Trophoblast cell (in vitro differentiated cells and primary cell): ENCODE results near the gene ANKRD39.
A peak's percentile ranks its signal among the peaks of the same experiment; 100 is the strongest.

Experiments
- DNase-seq, 2 donors: peaks; one replicate each; pipeline ENCODE4 v3.0.0-alpha.2; 2016
- H2AFZ ChIP-seq: 2 replicates; pipeline ENCODE4 v1.6.1; 2013; ENCODE audit warnings: low read length, moderate library complexity, mild to moderate bottlenecking; ENCODE audit not compliant: insufficient read depth, poor library complexity
- H2AK5ac ChIP-seq: 2 replicates; pipeline ENCODE4 v1.6.1; 2013; ENCODE audit warnings: mild to moderate bottlenecking, low read length
- H2BK120ac ChIP-seq: 2 replicates; pipeline ENCODE4 v1.6.1; 2013; ENCODE audit warnings: low read length, mild to moderate bottlenecking, moderate library complexity; ENCODE audit not compliant: insufficient read depth, poor library complexity
- H2BK12ac ChIP-seq: 2 replicates; pipeline ENCODE4 v1.6.1; 2013; ENCODE audit warnings: mild to moderate bottlenecking, low read length, moderate library complexity
- H2BK5ac ChIP-seq: 2 replicates; pipeline ENCODE4 v1.6.1; 2013; ENCODE audit warnings: low read length, low read depth, moderate library complexity, mild to moderate bottlenecking; ENCODE audit not compliant: poor library complexity
- H3K14ac ChIP-seq: 2 replicates; pipeline ENCODE4 v1.6.1; 2013; ENCODE audit warnings: mild to moderate bottlenecking, low read length
- H3K18ac ChIP-seq: 2 replicates; pipeline ENCODE4 v1.6.1; 2013; ENCODE audit warnings: mild to moderate bottlenecking, low read length
- H3K23ac ChIP-seq: 2 replicates; pipeline ENCODE4 v1.6.1; 2013; ENCODE audit warnings: low read length
- H3K27ac ChIP-seq: 2 replicates; pipeline ENCODE4 v1.5.1; 2013; ENCODE audit warnings: low read depth, mild to moderate bottlenecking, inconsistent platforms, low read length, moderate library complexity
- H3K27me3 ChIP-seq: 2 replicates; pipeline ENCODE4 v1.6.1; 2013; ENCODE audit warnings: inconsistent platforms, mild to moderate bottlenecking, low read length, moderate library complexity; ENCODE audit not compliant: insufficient read depth
- H3K36me3 ChIP-seq, 2 experiments: 1 replicate in 1 of 2; 2 replicates in 1 of 2; pipeline ENCODE4 v1.6.1; 2013; ENCODE audit warnings: low read length in 2 of 2, mild to moderate bottlenecking in 2 of 2, moderate library complexity in 1 of 2; ENCODE audit not compliant: insufficient read depth in 2 of 2, control insufficient read depth in 1 of 2
- H3K4ac ChIP-seq: 2 replicates; pipeline ENCODE4 v1.6.1; 2013; ENCODE audit warnings: low read depth, mild to moderate bottlenecking, low read length, moderate library complexity
- H3K4me1 ChIP-seq, 2 experiments: 1 replicate in 1 of 2; 2 replicates in 1 of 2; pipeline ENCODE4 v1.6.1; 2013; ENCODE audit warnings: low read length in 2 of 2, mild to moderate bottlenecking in 2 of 2, moderate library complexity in 1 of 2; ENCODE audit not compliant: insufficient read depth in 2 of 2, control insufficient read depth in 1 of 2
- H3K4me2 ChIP-seq: 2 replicates; pipeline ENCODE4 v1.6.1; 2013; ENCODE audit warnings: inconsistent platforms, mild to moderate bottlenecking, low read length, moderate library complexity
- H3K4me3 ChIP-seq: 2 replicates; pipeline ENCODE4 v1.5.1; 2013; ENCODE audit warnings: mild to moderate bottlenecking, low read depth, low read length, inconsistent platforms
- H3K79me1 ChIP-seq: one replicate; pipeline ENCODE4 v1.6.1; 2013; ENCODE audit warnings: low read length
- H3K79me2 ChIP-seq: 2 replicates; pipeline ENCODE4 v1.6.1; 2013; ENCODE audit warnings: low read length, mild to moderate bottlenecking; ENCODE audit not compliant: control insufficient read depth, insufficient read depth, poor library complexity
- H3K9ac ChIP-seq: 2 replicates; pipeline ENCODE4 v1.6.1; 2013; ENCODE audit warnings: mild to moderate bottlenecking, low read length
- H3K9me3 ChIP-seq: 2 replicates; pipeline ENCODE4 v1.6.1; 2013; ENCODE audit warnings: low read depth, mild to moderate bottlenecking, control low read depth, inconsistent platforms, low read length; ENCODE audit not compliant: insufficient read depth
- H4K12ac ChIP-seq: 2 replicates; pipeline ENCODE4 v1.6.1; 2013; ENCODE audit warnings: low read depth, mild to moderate bottlenecking, low read length, moderate library complexity
- H4K8ac ChIP-seq: 2 replicates; pipeline ENCODE4 v1.6.1; 2013; ENCODE audit warnings: low read depth, mild to moderate bottlenecking, low read length, moderate library complexity
- H4K91ac ChIP-seq: one replicate; pipeline ENCODE4 v1.6.1; 2013; ENCODE audit warnings: low read depth, mild to moderate bottlenecking, low read length, moderate library complexity
- WGBS: extraction: QIAGEN DNeasy Blood & Tissue Kit; methylation state at CpG from one replicate; pipeline ENCODE4 v1.1.7; 2013; ENCODE audit warnings: missing lambda C conversion rate; ENCODE audit not compliant: insufficient read length, insufficient coverage; ENCODE audit errors: extremely low coverage; 5-methylcytosine and 5-hydroxymethylcytosine counted together

The ANKRD39 gene

GRCh38 chr2:96868555-96869280 lies 10.9 kb upstream of the ANKRD39 start:
- peak overlapping the region; percentile 97 for H3K18ac ChIP-seq
- peak overlapping the region; percentile 99 for H2BK5ac ChIP-seq
- H3K9me3 ChIP-seq: peaks cover 2% of the 10 kb centered on the region
- peak overlapping the region; percentile 98 for H2BK120ac ChIP-seq
- no peak overlapping the region for H3K23ac ChIP-seq
- H3K79me2 ChIP-seq: peaks cover 48% of the 10 kb centered on the region
- peak overlapping the region; percentile 99 for H3K14ac ChIP-seq
- H3K9ac ChIP-seq: peak overlapping the region; percentile 97
- H3K4me1 ChIP-seq: peaks cover 31 to 37% of the 10 kb centered on the region in 2 experiments
- H3K27me3 ChIP-seq: no peaks in the 10 kb centered on the region
- peak overlapping the region; percentile 98 for H4K91ac ChIP-seq
- H3K36me3 ChIP-seq: peaks cover 40 to 48% of the 10 kb centered on the region in 2 experiments
- H3K4me3 ChIP-seq: peak overlapping the region; percentile 91
- peak overlapping the region; percentile 76 for H4K12ac ChIP-seq
- WGBS: no CpG with 5 or more reads among the region's 76 CpGs
- H3K4me2 ChIP-seq: peak overlapping the region; percentile 83
- peak overlapping the region; percentile 100 for H3K4ac ChIP-seq
- peaks cover 47% of the 10 kb centered on the region for H3K79me1 ChIP-seq
- peak overlapping the region; percentile 84 for H2AK5ac ChIP-seq
- H3K27ac ChIP-seq: peak overlapping the region; percentile 93
- peak overlapping the region; percentile 64 for H2AFZ ChIP-seq
- no peak overlapping the region for H2BK12ac ChIP-seq
- peak in 1 of 2 donors; percentile 59 for DNase-seq
- peak overlapping the region; percentile 91 for H4K8ac ChIP-seq

DNA sequence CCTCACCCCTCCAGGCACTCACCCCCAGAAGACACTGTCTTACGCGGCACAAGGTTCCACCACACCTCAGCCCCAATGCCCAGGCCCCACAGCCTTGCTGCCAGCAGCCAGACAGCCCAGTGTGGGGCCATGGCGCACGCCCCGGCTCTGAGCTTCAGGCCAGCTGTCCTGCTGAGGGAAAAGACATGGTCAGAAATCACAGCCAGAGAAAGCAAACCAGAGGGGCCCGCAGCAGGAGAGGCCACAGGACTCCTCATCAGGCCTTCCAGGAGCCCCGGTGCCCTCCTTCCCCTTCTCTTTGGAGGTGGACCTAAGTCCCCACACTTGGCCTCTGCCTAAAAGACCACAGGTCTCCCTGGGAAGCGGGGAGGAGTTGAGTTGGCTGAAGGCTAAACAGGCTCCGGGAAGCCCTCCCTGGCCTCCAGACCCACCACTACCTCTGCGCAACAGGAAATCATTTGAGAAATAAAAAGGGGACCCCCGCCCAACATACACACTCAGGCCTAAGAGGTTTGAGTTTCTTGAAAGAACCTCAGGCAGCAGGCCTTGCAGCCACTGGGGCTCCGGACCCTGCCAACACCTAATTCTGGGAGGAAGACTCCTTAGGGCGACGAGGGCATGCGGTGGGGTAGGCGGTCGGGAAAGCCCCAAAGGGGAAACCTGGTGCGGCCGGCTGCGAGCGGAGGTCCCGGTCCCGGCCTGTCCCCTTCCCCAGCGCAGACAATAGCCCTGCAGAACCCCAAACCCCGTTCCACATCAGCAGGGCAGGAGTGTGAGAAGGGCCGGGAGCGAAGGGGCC lies 10.1 kb upstream of the ANKRD39 start:
- H2AK5ac ChIP-seq: peak overlapping the region; percentile 81
- H3K9me3 ChIP-seq: no peaks in the 10 kb centered on the region
- H3K4me2 ChIP-seq: peak overlapping the region; percentile 83
- peak overlapping the region; percentile 77 for H2BK120ac ChIP-seq
- peak overlapping the region; percentile 87 for H3K9ac ChIP-seq
- peak overlapping the region; percentile 94 for H3K14ac ChIP-seq
- H2BK12ac ChIP-seq: peak overlapping the region; percentile 53
- no peak overlapping the region for H3K23ac ChIP-seq
- peak overlapping the region; percentile 91 for H3K4me3 ChIP-seq
- H4K91ac ChIP-seq: peak overlapping the region; percentile 98
- peak overlapping the region; percentile 57 for H2AFZ ChIP-seq
- peak overlapping the region; percentile 97 for H3K18ac ChIP-seq
- peak overlapping the region; percentile 91 for H4K8ac ChIP-seq
- H3K4ac ChIP-seq: peak overlapping the region; percentile 100
- peak overlapping the region; percentile 93 for H3K27ac ChIP-seq
- H3K4me1 ChIP-seq: peaks cover 24 to 30% of the 10 kb centered on the region in 2 experiments
- peaks cover 48 to 55% of the 10 kb centered on the region in 2 experiments for H3K36me3 ChIP-seq
- H3K79me2 ChIP-seq: peaks cover 45% of the 10 kb centered on the region
- no CpG with 5 or more reads among the region's 27 CpGs for WGBS
- no peaks in the 10 kb centered on the region for H3K27me3 ChIP-seq
- DNase-seq: no peak
- H4K12ac ChIP-seq: peak overlapping the region; percentile 76
- peaks cover 41% of the 10 kb centered on the region for H3K79me1 ChIP-seq
- H2BK5ac ChIP-seq: peak overlapping the region; percentile 99

DNA sequence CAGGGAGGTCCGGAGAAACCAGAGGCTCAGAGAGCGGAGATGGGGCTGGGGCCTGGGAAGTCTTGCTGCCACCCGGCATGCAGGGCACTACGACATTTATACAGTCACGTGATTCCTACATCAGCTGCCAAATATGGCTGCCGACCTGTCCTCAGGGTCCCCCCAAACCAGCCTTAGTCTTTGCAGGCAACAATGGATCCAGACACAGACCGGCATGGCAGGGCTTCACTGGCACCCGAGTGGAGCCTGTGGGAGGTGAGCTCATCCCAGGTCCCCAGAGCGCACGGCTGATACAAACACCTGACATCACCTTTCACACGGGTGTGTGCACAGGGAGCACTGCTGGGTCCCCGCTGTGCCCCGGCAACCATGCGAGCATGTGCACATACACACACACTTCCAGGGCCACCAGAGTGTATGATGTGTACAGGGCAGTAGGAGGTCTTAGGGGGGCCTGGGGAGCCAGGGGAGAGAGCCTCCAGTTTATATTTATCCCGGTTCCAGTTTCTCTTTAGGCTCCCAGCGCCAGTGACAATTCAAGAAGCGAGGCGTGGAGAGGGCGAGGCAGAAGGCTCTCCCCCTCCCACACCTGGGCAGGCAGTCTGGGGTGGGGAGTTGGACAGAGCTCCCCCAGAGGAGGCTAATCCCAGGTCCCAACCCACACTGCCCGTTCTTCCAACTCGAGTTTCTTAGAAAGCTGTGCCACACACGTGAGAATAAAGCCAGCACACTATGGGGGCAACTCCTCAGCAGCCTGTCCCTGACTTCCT lies 9.4 kb upstream of the ANKRD39 start:
- Histone ChIP-seq H3K18ac (peak overlapping the region; percentile 97), H2BK5ac (peak overlapping the region; percentile 99), H3K79me1 (peaks cover 37% of the 10 kb centered on the region), H3K9me3 (no peaks in the 10 kb centered on the region), H3K27ac (peak overlapping the region; percentile 93), H3K36me3 (peaks cover 54 to 59% of the 10 kb centered on the region in 2 experiments), H2BK12ac (no peak overlapping the region), H4K12ac (no peak overlapping the region), H3K14ac (peak overlapping the region; percentile 94), H3K4ac (peak overlapping the region; percentile 100), H2AK5ac (no peak overlapping the region), H3K23ac (no peak overlapping the region), H2AFZ (no peak overlapping the region), H3K4me1 (peaks cover 20 to 25% of the 10 kb centered on the region in 2 experiments), H4K8ac (peak overlapping the region; percentile 91), H3K9ac (peak overlapping the region; percentile 87), H3K4me3 (peak overlapping the region; percentile 91), H4K91ac (peak overlapping the region; percentile 98), H2BK120ac (no peak overlapping the region), H3K4me2 (peak overlapping the region; percentile 83), H3K79me2 (peaks cover 45% of the 10 kb centered on the region), H3K27me3 (no peaks in the 10 kb centered on the region)
- no CpG with 5 or more reads among the region's 22 CpGs for WGBS
- DNase-seq: no peak

DNA sequence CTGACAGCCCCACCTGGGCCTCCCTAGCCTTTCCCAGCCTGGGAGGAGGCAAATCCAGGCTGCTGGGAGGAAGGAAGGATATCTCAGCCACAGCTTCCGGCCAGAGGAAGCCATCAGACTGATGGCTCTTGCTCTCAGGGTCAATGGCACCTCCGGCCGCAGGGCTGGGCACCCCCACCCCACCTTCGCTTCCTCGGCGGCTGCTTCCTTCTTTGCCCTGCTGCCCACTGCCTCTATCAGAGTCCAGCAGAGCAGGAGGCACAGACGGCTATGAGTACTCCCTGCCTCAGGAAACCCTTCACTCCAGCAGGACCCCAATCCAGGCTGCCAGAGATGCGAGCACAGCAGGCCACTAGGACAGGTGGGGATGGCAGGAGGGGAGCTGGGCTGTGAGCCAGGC lies 8.8 kb upstream of the ANKRD39 start:
- Histone ChIP-seq H4K12ac (no peak overlapping the region), H3K9ac (no peak overlapping the region), H4K91ac (no peak overlapping the region), H2AFZ (no peak overlapping the region), H3K27ac (no peak overlapping the region), H3K18ac (peak overlapping the region; percentile 40), H3K4ac (peak overlapping the region; percentile 100), H3K4me2 (no peak overlapping the region), H2AK5ac (no peak overlapping the region), H2BK12ac (no peak overlapping the region), H3K79me1 (peaks cover 37% of the 10 kb centered on the region), H2BK120ac (no peak overlapping the region), H2BK5ac (peak overlapping the region; percentile 11), H3K4me3 (no peak overlapping the region), H3K14ac (no peak overlapping the region), H4K8ac (no peak overlapping the region), H3K36me3 (peaks cover 59 to 63% of the 10 kb centered on the region in 2 experiments), H3K27me3 (no peaks in the 10 kb centered on the region), H3K79me2 (peaks cover 45% of the 10 kb centered on the region), H3K4me1 (peaks cover 20 to 25% of the 10 kb centered on the region in 2 experiments), H3K9me3 (no peaks in the 10 kb centered on the region), H3K23ac (no peak overlapping the region)
- no CpG with 5 or more reads among the region's 8 CpGs for whole genome bisulfite sequencing
- no peak for DNase-seq
